GM12801 (cell line): ENCODE data around the gene MPRIP.

Experiments
- TF ChIP-seq, protein P1 (sequence below): IDR thresholded peaks from one replicate; pipeline ENCODE4 v1.5.1; 2011; ENCODE audit warnings: control low read depth; ENCODE audit not compliant: insufficient read length; ENCODE audit errors: extremely low read depth

The MPRIP gene

DNA sequence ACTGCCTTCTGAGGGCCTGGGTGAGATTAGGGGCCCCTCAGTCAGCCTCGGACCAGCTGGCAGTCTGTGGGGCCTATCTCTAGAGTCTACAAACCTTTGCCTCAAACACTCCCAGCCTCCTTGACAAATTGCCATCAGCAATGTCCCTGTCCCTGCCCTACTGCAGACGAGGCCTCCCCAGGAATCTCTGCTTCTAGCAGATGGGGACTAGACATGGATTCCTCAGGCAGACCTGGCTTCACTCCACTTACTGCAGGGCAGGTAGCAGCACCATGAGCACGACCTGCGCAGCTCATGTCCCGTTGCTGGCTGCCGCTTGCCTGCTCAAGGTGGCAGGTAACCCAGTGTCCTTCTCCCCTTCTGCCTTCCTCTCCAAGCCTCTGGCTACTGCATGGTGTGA lies 114.8 kb downstream of the MPRIP start:
- TF ChIP-seq, protein P1, sequence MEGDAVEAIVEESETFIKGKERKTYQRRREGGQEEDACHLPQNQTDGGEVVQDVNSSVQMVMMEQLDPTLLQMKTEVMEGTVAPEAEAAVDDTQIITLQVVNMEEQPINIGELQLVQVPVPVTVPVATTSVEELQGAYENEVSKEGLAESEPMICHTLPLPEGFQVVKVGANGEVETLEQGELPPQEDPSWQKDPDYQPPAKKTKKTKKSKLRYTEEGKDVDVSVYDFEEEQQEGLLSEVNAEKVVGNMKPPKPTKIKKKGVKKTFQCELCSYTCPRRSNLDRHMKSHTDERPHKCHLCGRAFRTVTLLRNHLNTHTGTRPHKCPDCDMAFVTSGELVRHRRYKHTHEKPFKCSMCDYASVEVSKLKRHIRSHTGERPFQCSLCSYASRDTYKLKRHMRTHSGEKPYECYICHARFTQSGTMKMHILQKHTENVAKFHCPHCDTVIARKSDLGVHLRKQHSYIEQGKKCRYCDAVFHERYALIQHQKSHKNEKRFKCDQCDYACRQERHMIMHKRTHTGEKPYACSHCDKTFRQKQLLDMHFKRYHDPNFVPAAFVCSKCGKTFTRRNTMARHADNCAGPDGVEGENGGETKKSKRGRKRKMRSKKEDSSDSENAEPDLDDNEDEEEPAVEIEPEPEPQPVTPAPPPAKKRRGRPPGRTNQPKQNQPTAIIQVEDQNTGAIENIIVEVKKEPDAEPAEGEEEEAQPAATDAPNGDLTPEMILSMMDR: no peak

DNA sequence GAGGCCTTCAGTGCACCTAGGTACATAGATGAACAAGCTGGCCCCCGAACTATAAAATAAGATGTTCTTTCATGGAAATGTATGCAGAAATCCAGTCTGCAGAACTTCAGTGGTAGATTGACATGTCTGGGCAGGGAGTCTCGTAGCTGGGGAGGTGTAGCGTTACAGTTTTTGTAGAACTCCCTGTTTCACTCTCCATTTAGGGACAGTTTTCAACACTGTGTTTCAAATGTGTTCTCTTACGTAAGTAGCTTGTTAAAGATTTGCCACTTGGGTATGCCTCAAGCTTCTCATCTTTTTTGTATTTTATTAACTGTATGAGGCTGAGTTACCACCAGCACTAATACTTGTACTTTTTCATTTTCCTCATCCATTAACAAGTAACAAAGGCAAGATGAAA lies 117.3 kb downstream of the MPRIP start:
- TF ChIP-seq, protein P1: no peak

DNA sequence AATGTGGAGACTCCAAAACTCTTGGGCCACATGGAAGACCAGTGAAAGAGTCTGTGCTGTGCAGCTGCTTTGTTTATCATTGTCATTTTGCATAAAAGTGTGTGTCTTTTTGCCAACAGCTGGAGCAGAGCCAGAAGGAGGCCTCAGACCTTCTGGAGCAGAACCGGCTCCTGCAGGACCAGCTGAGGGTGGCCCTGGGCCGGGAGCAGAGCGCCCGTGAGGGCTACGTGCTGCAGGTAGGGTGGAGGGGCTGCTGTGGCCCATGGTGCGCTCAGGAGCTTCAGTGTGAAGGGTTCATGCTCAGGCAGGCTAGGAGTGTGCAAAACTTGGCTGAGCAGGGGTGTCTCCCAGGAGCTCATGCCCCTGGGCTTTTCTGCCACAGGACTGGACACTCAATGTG lies 118.9 kb downstream of the MPRIP start:
- TF ChIP-seq, protein P1: no peak

DNA sequence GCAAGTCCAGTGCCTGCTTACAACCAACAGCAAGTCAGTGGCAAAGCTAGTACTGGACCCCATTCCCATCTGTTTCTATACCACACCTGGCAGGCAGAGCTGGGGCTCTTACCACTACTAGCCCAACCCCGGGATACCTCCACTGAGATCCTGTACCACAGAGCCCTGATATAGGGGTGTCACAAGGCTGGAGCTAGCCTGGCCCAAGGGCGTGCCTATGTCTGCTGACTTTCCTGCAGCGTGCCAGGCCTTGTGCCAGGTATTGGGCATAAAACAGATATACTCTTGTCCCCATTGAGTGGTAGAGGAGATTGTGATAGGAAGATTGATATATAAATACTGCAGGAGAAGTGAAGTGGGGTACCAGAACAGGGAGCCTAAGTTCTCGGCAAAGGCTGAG lies 119.5 kb downstream of the MPRIP start:
- TF ChIP-seq, protein P1: no peak

DNA sequence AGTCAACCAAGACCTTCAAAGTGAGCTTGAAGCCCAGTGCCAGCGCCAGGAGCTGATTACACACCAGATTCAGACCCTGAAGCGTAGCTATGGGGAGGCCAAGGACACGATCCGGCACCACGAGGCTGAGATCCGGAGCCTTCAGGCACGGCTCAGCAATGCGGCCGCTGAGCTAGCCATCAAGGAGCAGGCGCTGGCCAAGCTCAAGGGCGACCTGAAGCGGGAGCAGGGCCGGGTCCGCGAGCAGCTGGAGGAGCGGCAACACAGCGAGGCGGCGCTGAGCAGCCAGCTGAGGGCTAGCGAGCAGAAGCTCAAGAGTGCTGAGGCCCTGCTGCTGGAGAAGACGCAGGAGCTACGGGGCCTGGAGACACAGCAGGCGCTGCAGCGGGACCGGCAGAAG lies 121.9 kb downstream of the MPRIP start:
- TF ChIP-seq, protein P1: no peak

DNA sequence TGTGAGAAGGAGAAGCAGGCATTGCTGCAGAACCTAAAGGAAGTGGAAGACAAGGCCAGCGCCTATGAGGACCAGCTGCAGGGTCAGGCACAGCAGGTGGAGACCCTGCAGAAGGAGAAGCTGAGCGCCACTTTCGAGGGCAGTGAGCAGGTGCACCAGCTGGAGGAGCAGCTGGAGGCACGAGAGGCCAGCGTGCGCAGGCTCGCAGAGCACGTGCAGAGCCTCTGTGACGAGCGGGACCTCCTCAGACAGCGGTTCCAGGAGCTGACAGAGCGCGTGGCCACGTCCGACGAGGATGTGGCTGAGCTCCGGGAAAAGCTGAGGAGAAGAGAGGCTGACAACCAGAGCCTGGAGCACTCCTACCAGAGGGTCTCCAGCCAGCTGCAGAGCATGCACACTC lies 122.4 kb downstream of the MPRIP start:
- TF ChIP-seq, protein P1: no peak

DNA sequence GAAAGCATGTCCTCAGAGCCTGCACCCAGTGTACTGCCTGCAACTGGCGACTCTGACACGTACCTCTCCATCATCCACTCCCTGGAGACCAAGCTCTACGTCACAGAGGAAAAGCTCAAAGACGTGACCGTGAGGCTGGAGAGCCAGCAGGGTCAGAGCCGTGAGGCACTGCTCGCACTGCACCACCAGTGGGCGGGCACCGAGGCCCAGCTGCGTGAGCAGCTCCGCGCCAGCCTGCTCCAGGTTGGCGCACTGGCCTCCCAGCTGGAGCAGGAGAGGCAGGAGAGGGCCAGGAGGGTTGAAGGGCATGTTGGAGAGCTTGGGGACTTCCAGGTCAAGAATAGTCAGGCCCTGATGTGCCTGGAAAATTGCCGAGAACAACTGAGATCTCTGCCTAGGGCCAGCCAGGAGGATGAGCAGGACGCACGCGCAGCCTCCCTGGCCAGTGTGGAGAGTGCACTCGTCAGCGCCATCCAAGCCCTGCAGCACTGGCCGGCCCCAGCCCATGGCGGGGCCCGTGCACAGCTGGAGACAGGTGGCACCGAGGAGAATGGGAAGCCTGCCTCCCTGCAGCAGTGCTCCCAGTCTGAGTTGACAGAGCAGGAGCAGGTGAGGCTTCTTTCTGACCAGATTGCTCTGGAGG lies 123.5 kb downstream of the MPRIP start:
- TF ChIP-seq, protein P1: no peak
